Colon (tissue), 2 donors: ENCODE results near the gene PER3.
"Not testable (repeated sequence)": the region's sequence is repeated elsewhere in the genome, so short reads cannot be mapped to it uniquely, and the experiment has no call there.

Experiments
- FAIRE-seq: peaks from 2 replicates; lab custom pipeline; 2012; peaks lifted over from hg19 to GRCh38; lab: Jason Lieb, UNC
- donor health status: control.
- donor health status: control.

The PER3 gene

DNA sequence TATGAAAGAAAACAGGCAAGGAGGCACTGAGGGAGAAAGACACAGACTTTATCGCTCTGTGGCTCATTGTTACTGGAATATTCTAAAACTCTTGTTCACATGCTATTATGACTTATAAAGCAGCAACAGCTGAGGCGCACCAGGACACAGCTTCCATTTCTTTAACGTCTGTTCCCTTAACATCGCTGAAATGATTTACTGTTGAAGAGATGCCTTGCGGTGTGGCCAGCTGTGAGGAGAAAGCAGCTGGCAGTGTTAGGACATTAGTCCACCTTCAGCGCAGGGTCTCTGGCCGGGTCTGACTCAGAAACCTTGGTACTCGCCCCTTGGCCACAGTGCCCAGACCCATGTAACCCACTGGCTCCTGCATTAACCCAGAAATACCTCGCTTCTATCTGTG, 3.1 kb upstream of the PER3 start:
- no peak for FAIRE-seq

DNA sequence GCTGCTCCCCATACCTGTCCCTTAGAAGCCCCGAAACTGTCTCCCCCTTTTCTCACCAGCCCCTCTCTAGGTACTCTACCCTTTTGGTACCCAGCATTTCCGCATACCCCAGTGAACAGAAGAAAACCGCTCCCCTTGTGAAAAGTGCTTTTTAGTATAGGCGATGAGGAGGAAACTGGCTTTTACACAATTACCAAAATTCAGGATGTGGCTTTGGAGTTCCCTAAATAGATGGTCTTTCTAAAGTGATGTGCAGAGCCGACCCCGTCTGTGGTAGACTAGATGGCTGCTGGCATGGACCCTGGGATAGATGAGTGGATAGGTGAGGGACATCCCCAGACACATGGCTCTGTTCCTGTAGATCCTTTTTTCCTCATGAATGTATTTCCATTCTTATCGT, 2.6 kb upstream of the PER3 start:
- FAIRE-seq, result no peak

DNA sequence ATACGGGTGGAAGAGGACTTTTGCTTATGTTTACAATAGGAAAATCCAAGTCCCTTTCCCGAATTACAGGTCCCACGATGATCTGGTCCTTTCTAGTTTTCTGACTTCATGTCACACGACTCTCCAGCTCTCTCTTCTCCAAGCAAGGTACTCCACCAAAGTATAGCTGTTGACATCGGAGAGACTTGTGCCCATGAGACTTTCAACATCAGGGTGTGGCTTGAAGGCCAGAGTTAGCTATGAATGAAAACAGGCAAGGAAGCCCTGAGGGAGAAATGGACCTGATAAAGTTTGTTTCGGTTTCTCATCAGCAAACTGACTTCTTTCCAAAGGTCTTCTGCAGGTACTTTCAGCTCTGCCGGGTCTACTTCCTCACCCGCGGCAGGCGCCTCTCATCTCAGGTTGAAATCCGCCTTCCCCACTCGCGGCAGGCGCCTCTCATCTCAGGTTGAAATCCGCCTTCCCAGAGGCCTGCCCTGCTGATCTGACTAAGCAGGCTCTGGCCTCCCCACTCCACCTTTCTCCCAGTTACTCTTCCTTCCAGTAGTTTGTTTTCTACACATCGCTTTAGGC, 2.1 kb upstream of the PER3 start:
- FAIRE-seq, result no peak

DNA sequence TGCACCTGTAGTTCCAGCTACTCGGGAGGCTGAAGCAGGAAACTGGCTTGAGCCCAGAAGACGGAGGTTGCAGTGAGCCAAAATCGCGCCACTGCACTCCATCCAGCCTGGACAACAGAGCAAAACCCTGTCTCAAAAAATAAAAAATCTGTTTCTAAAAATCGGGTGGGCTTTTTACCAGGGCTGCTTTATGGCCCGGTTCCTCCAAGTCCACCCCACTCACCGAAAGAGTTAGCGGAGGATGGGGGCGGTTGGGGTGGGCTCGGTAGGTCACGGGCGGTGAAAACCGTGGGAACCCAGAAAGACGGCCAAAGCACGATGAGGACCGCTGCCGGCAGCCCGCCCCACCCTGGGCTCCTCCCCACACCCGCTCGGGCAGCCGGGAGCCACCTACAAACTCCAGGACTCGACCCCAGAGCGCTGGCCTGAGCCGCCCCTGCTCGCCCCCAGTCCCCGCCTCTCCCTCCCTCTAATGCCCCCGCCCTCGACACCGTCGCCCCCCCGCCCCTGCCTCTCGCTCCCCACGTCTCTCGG, 846 bp upstream of the PER3 start:
- FAIRE-seq, result no peak

DNA sequence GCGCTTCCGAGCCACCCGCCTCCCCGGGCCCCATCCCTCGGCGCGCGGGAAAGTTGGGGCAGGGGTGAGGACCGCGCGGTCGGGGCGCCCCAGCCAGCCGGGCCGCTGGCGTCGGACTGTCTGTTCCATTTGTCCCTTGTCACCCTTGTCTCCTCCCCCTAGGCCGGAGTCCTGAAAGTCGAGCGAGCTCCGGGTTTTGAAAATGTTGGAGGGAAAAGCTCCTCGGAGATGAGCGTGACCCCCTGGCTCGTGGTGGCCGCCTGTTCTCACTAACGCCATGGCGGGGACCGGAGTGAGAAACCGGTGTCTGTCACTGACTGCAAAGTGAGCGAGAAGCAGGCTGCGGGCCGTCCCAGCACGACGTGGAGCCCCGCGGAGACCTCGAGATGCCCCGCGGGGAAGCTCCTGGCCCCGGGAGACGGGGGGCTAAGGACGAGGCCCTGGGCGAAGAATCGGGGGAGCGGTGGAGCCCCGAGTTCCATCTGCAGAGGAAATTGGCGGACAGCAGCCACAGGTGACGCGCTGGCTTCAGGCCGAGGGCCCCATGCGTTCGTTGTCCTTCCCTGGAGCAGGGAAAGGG, 491 bp downstream of the PER3 start:
- FAIRE-seq, result no peak

DNA sequence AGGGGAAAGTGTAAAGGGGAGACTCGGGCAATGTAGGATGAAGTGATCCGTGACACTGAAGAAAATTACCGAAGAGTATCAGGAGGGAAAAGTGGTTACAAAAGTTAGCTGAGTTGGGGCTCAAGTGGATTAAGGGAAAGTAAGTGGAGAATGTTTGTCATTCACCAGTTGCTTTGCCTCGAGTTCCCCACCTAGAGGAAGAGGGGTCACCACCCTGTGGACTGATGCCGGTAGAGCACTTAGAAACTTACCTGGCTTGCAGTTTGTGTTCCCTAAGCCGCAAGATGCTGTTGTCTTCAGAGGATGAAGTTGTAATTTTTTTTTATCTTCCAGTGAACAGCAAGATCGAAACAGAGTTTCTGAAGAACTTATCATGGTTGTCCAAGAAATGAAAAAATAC, 1.0 kb downstream of the PER3 start:
- FAIRE-seq, result no peak

DNA sequence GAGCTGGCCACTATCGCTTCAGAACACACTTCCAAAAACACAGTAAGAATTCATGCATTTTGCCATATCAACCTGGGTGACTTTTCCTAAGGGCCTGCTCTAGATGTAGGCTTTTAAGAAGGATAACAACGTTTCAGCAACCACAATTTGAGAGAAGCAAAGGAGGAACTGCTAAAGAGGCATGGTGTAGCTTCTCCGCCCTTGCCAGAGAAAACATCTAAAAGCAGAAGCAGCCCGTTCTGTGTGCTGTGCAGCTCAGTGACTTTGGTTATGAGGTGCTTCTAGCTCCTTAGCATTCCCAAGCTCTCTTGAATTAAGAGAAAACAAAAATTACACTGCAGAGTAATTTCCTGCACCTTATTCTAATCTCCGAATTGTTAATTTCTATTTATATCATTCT, 2.7 kb downstream of the PER3 start:
- FAIRE-seq, result no peak

DNA sequence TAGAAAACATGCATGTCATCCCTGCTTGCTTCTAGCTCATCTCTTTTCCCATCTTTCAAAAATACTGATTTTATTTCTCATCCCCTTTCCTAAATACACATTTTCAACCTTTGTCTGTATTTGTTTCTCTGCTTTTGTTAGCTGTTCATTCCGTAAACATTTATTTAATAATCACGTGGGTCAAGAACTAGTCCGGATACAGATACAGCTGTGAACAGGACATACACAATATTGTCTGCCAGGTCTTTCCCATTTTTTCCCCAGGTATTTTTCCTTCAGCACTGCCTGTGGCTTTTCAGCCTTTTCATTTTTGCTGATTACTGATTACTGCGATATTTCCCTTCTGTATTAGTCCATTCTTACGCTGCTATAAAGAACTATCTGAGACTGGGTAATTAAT, 5.7 kb downstream of the PER3 start:
- no peak for FAIRE-seq

DNA sequence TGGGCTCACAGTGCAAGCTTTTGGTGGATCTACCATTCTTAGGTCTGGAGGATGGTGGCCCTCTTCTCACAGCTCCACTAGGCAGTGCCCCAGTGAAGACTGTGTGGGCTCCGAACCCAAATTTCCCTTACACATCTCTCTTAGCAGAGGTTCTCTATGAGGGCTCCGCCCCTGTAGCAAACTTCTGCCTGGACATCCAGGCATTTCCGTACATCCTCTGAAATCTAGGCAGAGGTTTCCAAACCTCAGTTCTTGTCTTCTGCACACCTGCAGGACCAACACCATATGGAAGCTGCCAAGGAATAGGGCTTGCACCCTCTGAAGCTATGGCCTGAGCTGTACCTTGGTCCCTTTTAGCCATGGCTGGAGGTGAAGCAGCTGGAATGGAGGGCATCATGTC, 6.9 kb downstream of the PER3 start:
- FAIRE-seq, result not testable (repeated sequence)

DNA sequence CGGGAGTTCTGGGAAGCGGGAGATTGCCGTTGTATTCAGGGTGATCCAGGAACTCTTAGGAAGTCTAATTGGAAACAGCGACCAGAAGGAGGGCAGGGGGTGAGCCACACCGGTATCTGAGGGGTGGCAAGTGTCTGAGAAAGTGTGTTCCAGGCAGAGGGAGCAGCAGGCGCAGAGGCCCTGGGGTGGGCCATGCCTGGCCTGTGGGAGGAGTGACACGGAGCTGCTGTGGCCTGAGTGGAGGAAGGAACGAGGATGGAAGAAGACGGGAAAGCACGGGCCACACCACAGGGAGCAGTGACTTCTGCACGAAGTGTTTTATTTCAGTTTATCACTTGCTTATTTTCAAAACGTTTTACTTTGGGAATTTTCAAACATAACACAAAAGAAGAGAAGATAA, 11.3 kb downstream of the PER3 start:
- FAIRE-seq, result no peak

DNA sequence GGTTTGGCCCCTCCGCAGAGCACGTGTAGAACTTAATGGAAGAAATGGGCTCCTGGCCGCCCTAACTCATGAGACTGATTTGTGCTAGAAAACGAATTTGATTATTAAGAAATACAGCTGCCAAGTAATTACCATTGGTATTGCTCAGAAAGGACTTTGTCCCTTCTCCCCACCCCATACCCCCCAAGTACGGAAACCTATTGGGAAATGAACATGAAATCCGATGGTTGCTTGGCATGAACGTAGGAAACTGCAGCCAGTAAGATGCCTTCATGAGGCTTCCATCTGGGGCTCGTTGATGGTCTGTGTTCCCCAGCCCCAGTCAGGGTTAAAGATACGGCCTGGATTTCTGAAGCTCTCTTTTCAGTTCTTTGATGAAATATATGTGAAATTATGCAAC, 21.4 kb downstream of the PER3 start:
- FAIRE-seq, result no peak

DNA sequence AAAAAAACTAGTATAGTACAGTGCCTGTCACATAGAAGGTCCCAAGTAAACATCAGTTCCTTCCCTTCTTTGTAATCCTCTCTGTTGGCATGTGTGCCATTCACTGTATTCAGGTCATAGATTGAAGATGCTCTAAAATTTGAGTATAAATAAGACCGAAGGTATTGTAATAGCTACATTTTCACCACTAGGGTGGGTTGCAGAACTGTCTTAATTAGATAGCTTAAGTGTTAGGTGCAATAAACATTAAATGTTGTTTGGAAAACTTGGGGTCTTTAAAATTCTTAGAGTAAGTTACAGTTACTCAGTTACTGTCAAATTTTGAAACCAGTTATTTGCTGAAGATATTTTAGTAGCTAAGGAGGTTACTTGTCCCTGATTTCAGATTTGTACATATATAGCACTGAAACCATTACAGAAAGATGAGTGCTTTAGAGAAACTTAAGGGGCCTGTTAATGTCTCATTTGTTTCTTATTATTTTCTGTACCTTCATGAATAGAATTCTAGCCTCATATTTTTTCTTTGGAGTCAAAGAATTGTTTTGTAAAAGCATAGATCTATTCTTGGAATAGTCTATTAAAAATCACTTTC, 24.3 kb downstream of the PER3 start:
- FAIRE-seq, result no peak

DNA sequence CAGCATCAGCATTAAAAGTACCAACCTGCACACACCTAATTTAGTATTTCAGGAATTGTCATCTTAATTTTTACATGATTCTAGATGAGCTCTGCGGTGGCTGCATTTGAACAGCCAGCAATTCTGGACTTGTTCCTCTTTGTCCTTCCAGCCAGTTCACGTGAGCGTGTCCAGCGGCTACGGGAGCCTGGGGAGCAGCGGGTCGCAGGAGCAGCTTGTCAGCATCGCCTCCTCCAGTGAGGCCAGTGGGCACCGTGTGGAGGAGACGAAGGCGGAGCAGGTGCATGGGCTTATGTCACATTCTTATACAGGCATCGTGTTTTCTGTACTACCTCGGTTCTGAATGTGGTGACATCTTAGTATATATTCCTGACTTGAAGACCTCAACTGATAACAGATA, 25.7 kb downstream of the PER3 start:
- FAIRE-seq, result no peak

DNA sequence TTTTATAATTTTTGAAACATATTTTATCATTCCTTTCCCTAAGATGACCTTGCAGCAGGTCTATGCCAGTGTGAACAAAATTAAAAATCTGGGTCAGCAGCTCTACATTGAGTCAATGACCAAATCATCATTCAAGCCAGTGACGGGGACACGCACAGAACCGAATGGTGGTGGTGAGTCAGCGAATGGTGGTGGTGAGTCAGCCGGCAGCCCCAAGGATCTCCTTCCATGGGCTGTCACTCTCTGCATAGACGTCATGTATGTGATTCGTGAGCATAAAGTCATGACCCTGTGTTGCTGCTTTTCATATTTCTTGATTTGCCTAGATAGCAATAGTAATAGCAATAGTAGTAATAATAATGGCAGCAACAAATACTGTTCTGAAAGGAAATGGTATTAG, 26.3 kb downstream of the PER3 start:
- FAIRE-seq, result no peak

DNA sequence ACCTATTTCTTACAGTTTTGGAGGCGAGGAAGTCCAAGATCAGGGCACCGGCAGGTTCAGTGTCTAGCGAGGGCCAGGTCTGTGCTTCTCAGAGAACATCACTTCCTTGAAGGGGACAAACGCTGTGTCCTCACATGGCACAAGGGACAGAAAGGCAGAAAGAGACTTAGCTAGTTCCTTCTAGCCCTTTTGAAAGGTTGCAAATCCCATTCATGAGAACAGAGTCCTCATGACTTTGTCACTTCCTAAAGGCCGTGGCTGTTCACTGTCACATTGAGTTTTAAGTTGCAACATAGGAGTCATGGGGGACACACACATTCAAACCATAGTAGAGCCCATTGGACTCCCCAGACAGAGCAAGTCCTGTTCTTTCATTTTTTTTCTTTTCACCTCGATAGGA, 27.4 kb downstream of the PER3 start:
- FAIRE-seq, result no peak

DNA sequence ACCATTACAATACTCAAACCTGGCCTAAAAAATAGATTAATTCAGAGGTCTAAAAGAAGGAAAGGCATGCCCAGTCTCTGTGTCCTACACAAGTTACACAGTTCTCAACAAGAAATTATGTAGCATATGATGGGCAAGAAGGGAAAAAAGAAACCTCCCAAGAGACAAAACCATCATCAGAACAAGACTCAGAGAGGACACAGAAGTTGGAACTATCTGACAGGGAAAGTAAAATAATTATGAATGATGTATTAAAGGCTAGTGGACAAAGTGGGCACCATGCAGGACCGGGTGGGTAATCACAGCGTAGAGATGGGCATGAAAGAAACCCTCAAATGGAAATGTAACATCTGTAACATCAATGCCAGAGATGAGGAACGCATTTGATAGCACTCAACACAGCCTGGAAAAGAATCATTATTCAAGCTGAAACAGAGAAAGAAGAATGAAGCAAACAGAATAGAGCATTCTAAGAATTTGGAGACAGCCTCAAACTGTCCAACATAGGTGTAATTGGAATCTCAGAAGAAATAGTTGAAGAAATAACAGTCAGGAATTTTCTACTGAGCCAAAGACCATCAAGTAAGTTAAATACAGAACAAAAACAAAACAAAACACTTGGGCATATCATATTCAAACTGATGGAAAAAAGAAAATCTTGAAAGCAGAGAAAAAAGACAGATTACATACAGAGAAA, 29.7 kb downstream of the PER3 start:
- FAIRE-seq, result no peak

DNA sequence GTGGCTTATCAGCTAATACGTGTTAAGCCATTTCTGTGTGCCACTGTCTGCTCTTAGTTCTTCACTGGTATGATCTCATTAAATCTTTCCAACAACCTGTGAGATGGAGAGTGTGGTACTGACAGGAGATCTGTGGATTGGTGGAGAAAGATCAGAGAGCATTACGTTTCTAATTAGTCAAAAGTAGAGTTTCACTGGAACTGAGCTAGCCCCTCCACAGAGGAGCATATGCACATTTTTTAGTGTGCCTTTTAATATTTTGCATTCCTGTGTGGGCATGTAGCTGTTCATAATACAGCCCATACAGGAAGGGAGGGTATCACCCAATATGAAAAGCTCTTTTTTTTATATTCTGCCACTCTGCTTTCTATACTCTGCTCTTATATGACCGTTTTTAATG, 37.2 kb downstream of the PER3 start:
- FAIRE-seq, result no peak

DNA sequence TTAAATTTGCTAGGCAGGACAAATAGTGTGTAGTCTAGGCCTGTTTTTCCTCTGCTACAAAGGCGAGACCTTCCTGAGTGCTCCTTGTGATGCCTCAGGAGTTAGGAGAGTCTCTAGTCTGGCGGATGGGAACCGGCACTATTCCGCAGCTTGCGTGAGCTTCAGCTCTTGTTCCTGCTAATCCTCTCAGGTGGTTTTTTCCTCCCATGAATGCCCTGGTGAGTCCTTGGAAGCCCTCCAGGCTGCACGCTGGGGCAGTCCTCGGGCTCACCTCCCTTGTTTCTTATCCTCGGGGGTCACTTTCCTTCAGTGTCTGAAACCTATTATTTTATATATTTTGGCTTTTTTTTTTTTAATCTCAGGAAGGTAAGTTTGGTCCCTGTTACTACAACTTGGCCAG, 40.6 kb downstream of the PER3 start:
- no peak for FAIRE-seq

DNA sequence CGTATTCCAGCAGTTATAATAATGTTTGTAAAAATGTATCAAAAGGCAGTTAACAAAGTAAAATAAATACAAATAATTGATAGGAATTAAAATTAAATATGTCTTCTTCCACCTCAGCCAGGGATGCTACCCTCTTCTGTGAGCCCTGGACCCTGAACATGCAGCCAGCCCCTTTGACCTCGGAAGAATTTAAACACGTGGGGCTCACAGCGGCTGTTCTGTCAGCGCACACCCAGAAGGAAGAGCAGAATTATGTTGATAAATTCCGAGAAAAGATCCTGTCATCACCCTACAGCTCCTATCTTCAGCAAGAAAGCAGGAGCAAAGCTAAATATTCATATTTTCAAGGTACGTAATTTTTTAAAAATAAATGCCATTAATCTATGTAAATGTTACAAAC, 42.3 kb downstream of the PER3 start:
- FAIRE-seq, result no peak

DNA sequence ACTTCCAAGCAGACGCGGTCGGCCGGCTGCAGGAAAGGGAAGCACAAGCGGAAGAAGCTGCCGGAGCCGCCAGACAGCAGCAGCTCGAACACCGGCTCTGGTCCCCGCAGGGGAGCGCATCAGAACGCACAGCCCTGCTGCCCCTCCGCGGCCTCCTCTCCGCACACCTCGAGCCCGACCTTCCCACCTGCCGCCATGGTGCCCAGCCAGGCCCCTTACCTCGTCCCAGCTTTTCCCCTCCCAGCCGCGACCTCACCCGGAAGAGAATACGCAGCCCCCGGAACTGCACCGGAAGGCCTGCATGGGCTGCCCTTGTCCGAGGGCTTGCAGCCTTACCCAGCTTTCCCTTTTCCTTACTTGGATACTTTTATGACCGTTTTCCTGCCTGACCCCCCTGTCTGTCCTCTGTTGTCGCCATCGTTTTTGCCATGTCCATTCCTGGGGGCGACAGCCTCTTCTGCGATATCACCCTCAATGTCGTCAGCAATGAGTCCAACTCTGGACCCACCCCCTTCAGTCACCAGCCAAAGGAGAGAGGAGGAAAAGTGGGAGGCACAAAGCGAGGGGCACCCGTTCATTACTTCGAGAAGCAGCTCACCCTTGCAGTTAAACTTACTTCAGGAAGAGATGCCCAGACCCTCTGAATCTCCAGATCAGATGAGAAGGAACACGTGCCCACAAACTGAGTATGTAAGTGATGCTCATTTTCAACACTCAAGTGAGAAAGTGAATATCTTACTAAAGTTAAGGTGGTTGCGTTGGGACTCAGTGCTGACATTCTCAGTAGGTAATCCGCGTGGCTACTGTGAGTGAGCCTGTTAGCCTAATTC, 43.2 kb downstream of the PER3 start:
- FAIRE-seq, result no peak

DNA sequence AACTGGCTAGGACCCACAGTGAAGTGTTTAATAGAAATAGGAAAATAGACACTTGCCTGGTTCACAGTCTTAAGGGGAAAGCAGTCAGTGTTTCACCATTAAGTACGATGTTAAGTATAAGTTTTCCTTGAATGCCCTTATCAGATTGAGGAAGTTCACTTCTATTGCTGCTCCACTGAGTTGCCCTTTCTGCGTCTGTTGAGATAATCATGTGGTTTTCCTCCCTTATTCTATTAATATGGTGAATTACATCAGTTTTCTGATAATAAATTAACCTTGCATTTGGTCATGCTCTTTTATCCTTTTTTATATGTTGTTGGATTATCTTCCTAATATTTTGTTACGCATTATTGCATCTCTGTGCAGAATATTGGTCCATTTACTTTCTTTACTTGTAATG, 47.4 kb downstream of the PER3 start:
- FAIRE-seq, result no peak

DNA sequence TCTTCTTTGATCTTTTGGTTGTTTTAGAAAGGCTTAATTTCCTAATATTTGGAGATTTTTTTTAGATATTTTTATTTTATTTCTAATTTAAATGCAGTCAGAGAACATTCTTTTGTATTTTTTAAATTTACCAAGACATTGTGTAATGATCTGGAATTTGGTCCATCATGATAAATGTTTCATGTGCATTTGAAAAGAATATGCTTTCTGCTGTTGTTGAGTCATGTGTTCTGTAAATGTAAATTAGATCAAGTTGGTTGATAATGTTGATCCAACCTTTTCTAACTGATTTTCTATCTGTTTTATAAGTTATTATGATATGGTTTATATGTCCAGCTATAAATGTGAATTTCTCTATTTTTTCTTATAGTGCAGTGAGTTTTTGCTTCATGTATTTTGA, 48.9 kb downstream of the PER3 start:
- no peak for FAIRE-seq

DNA sequence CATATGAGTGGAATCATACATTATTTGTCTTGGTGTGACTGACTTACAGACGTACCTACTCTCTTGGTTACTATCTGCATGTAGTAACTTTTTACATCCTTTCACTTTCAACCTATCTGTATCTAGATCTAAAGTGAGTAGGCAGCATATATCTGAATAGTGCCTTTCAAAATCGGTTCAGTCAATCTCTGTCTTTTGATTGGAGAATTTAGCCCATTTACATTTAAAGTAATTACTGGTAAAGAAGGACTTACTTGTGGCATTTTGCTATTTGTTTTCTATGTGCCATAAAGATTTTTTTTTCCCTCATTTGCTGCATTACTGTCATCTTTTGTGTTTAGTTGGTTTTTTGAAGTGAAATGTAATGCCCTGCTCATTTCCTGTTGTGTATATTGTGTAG, 54.6 kb downstream of the PER3 start:
- no peak for FAIRE-seq
